NT2/D1 (cell line): Measurements from ENCODE around the gene EPHA4.

Source experiments
- SUZ12 ChIP-seq: IDR thresholded peaks from 2 replicates; pipeline ENCODE4 v1.6.1; 2011; ENCODE audit not compliant: insufficient read length, insufficient read depth; ENCODE audit errors: extremely low read depth
- YY1 ChIP-seq: IDR thresholded peaks from 2 replicates; pipeline ENCODE4 v1.6.1; 2011; ENCODE audit not compliant: insufficient read length, insufficient read depth
- ZNF274 ChIP-seq: IDR thresholded peaks from 2 replicates; pipeline ENCODE4 v1.6.1; 2011; ENCODE audit warnings: mild to moderate bottlenecking, low read depth, low read length

- TF ChIP-seq SUZ12 (no peak), YY1 (no peak), ZNF274 (no peak)
Measured at GRCh38 chr2:221429741-221430491, 142.2 kb downstream of the EPHA4 start.
